ENCODE measurements around the gene INPP5D. TPM values are rescaled to one million over a fixed set of nuclear protein-coding genes. Genes with fewer than 3 reads are reported as not detected.

The INPP5D gene
- total and polyA plus RNA-seq, 2 of the 13 experiments (the other 11 are each of a cell fraction or from before 2014, with no cell fraction given), result 16.7 to 18.0 TPM

GRCh38 chr2:233012301-233012971 is 47.7 kb upstream of the INPP5D start (continued):
- no peak for TF ChIP-seq ZBTB7B (CRISPR knock-in tag; IDR thresholded peaks at IDR 0.05)
- no peak for TF ChIP-seq MBD4 (IDR thresholded peaks at IDR 0.05; ENCODE audit: borderline replicate concordance, low read length)
- peak; percentile 73; the same call in 1 of the 2 replicates for TF ChIP-seq ZNF264 (CRISPR knock-in tag; IDR thresholded peaks at IDR 0.05)
- 0 out of 2 replicates have a peak, but pooled peaks have one; percentile 4 for TF ChIP-seq SP4 (CRISPR knock-in tag; IDR thresholded peaks at IDR 0.05)
- TF ChIP-seq PAWR (CRISPR knock-in tag; IDR thresholded peaks at IDR 0.05; ENCODE audit: borderline replicate concordance), result no peak
- TF ChIP-seq ZNF317 (CRISPR knock-in tag; IDR thresholded peaks at IDR 0.05), result 0 out of 2 replicates have a peak, but pooled peaks have one; percentile 40
- TF ChIP-seq PRDM10 (CRISPR knock-in tag; IDR thresholded peaks at IDR 0.05; ENCODE audit: low read depth), result peak; percentile 49
- TF ChIP-seq RBM22 (optimal IDR thresholded peaks at IDR 0.05; ENCODE audit: low read length), result no peak
- TF ChIP-seq CREB3 (CRISPR knock-in tag; IDR thresholded peaks at IDR 0.05), result peak; percentile 24; the same call in 1 of the 2 replicates
- no peak for TF ChIP-seq HNRNPLL (IDR thresholded peaks at IDR 0.05; ENCODE audit: low read depth, low read length, poor library complexity, severe bottlenecking)
- no peak for TF ChIP-seq ZNF549 (CRISPR knock-in tag; IDR thresholded peaks at IDR 0.05)
- TF ChIP-seq SIX4 (CRISPR knock-in tag; IDR thresholded peaks at IDR 0.05), result no peak
- peak; percentile 72 for TF ChIP-seq ELF1 (CRISPR knock-in tag; IDR thresholded peaks at IDR 0.05)
- TF ChIP-seq HDAC2 (CRISPR knock-in tag; IDR thresholded peaks at IDR 0.05), result 0 out of 2 replicates have a peak, but pooled peaks have one; percentile 12
- 0 out of 2 replicates have a peak, but pooled peaks have one; percentile 25 for TF ChIP-seq ELF4 (CRISPR knock-in tag; IDR thresholded peaks at IDR 0.05; ENCODE audit: borderline replicate concordance)
- TF ChIP-seq ZNF441 (CRISPR knock-in tag; IDR thresholded peaks at IDR 0.05; ENCODE audit: borderline replicate concordance), result peak; percentile 60; the same call in 1 of the 2 replicates
- TF ChIP-seq STAT6 (CRISPR knock-in tag; IDR thresholded peaks at IDR 0.05; ENCODE audit: borderline replicate concordance), result no peak
- no peak for TF ChIP-seq ATF5 (CRISPR knock-in tag; IDR thresholded peaks at IDR 0.05; ENCODE audit: low read depth)
- peak; percentile 34 to 42; a peak in 1 of 4 replicates for TF ChIP-seq POLR2A (IDR thresholded peaks at IDR 0.05; ENCODE audit: insufficient read depth in 1 of 2, low read depth in 2 of 2, low read length in 2 of 2)
- TF ChIP-seq ZNF547 (CRISPR knock-in tag; IDR thresholded peaks at IDR 0.05), result 0 out of 2 replicates have a peak, but pooled peaks have one; percentile 18
- no peak for TF ChIP-seq E2F5 (CRISPR knock-in tag; conservative IDR thresholded peaks at IDR 0.05)
